GM18499 (cell line): Measurements from ENCODE around the gene PARD6G.
A peak's percentile ranks its signal among the peaks of the same experiment; 100 is the strongest.

Experiments
- ATAC-seq: cut with Tn5 transposase; IDR thresholded peaks from one replicate; pipeline ENCODE4 v1.9.1; 2021; ENCODE audit warnings: moderate number of reproducible peaks; ENCODE audit not compliant: insufficient read depth, unreplicated experiment

PARD6G gene

GRCh38 chr18:80124131-80124530 lies 123.2 kb downstream of the PARD6G start:
- ATAC-seq = no peak

GRCh38 chr18:80120932-80121331 lies 126.4 kb downstream of the PARD6G start:
- no peak for ATAC-seq

GRCh38 chr18:80119111-80119510 lies 128.2 kb downstream of the PARD6G start:
- no peak for ATAC-seq

- no peak for ATAC-seq
These were observed 132.3 kb downstream of the PARD6G start for GRCh38 chr18:80115035-80115434.

- no peak for ATAC-seq
These were observed 134.6 kb downstream of the PARD6G start for GRCh38 chr18:80112624-80113248.

- no peak for ATAC-seq
These were observed 137.6 kb downstream of the PARD6G start for GRCh38 chr18:80109676-80110078.

- ATAC-seq = peak; percentile 33
These were observed 138.3 kb downstream of the PARD6G start, which contains the start of gene ADNP2 for GRCh38 chr18:80108739-80109675. TSS of gene ADNP2 (plus strand) at chr18:80109262. CDS start at chr18:80117543, 8,281 bp downstream.

- no peak for ATAC-seq
These were observed 139.2 kb downstream of the PARD6G start for GRCh38 chr18:80108121-80108536.

- ATAC-seq = no peak
These were observed 139.9 kb downstream of the PARD6G start for GRCh38 chr18:80107426-80107825.
